HepG2 (cell line): ENCODE results near the gene MSS51. TPM values are rescaled to one million over a fixed set of nuclear protein-coding genes. Genes with fewer than 3 reads are reported as not detected.

Source experiments
- ATAC-seq: fragments of 200-7000 bp; cut with Tn5 transposase; 3 replicates; pipeline ENCODE4 v1.9.1; 2020; ENCODE audit warnings: mild to moderate bottlenecking, moderate library complexity
- BruUV-seq: library from RNA; stranded (reverse); fragments of 400-500 nt; replicated peaks from 2 replicates; lab custom pipeline; 2021; lab: Mats Ljungman, UMichigan
- CTCF ChIA-PET: fragments of 300-600 bp; formaldehyde crosslinking; extraction: SDS; loops from one replicate; lab custom pipeline; 2021; ENCODE audit warnings: low total read pairs, inconsistent platforms, low intra/inter-chr PET ratio; lab: Yijun Ruan, JAX
- POLR2A ChIA-PET: fragments of 350-600 bp; sonication (Branson Sonifier 250); formaldehyde crosslinking; loops from one replicate; lab custom pipeline; 2020; ENCODE audit warnings: antibody characterized with exemption, inconsistent platforms; lab: Yijun Ruan, JAX
- DNase-seq: peaks from one replicate; pipeline ENCODE4 v3.0.0-alpha.2; 2015; ENCODE audit warnings: low spot score
- FAIRE-seq: peaks from 3 replicates; lab custom pipeline; 2011; peaks lifted over from hg19 to GRCh38; lab: Jason Lieb, UNC
- H2AFZ ChIP-seq: one replicate; pipeline ENCODE4 v1.6.1; 2011; ENCODE audit warnings: low read length, inconsistent platforms
- H3K27ac ChIP-seq: fragments of 300-600 bp; 3 replicates; pipeline ENCODE4 v1.8.0; 2011; ENCODE audit warnings: mixed run types, mild to moderate bottlenecking, mixed read lengths, low read length, inconsistent platforms; ENCODE audit not compliant: insufficient read depth; ENCODE audit errors: extremely low read length
- H3K27me3 ChIP-seq, 2 experiments: fragments of 200-600 bp in 1 of 2; 2 replicates in 1 of 2; 3 replicates in 1 of 2; pipeline versions ENCODE4 v1.6.0 to v1.8.0; 2011; ENCODE audit warnings: low read length in 2 of 2, mild to moderate bottlenecking in 2 of 2, moderate library complexity in 2 of 2, inconsistent platforms in 1 of 2; ENCODE audit not compliant: insufficient read depth in 2 of 2, control insufficient read depth in 1 of 2
- H3K36me3 ChIP-seq, 2 experiments: fragments of 200-600 bp in 1 of 2; replicated peaks in 1 of 2; 2 replicates in 1 of 2; 3 replicates in 1 of 2; pipeline versions ENCODE4 v1.5.1 to v1.8.0; 2011; ENCODE audit warnings: low read length in 2 of 2, inconsistent platforms in 1 of 2; ENCODE audit not compliant: insufficient read depth in 2 of 2, control insufficient read depth in 1 of 2
- H3K4me1 ChIP-seq: 2 replicates; pipeline ENCODE4 v1.5.1; 2012; ENCODE audit warnings: low read length, inconsistent platforms; ENCODE audit not compliant: insufficient read depth
- H3K4me2 ChIP-seq: 2 replicates; pipeline ENCODE4 v1.6.0; 2011; ENCODE audit warnings: low read depth, low read length, inconsistent platforms
- H3K4me3 ChIP-seq, 3 experiments: fragments of 200-600 bp in 1 of 3; sonication (generic), shearing (Covaris generic) in 1 of 3; replicated peaks in 1 of 3; 2 replicates each; pipeline ENCODE4 v1.5.1; 2011 to 2016; ENCODE audit warnings: low read length in 3 of 3, inconsistent platforms in 2 of 3, low read depth in 2 of 3, mild to moderate bottlenecking in 2 of 3, control low read depth in 1 of 3, mixed read lengths in 1 of 3; ENCODE audit not compliant: insufficient read depth in 1 of 3
- H3K79me2 ChIP-seq: one replicate; pipeline ENCODE4 v1.6.1; 2011; ENCODE audit warnings: low read length, inconsistent platforms; ENCODE audit not compliant: insufficient read depth
- H3K9ac ChIP-seq: 2 replicates; pipeline ENCODE4 v1.6.0; 2011; ENCODE audit warnings: mild to moderate bottlenecking, low read depth, low read length, inconsistent platforms; ENCODE audit not compliant: insufficient read depth
- H3K9me3 ChIP-seq: 2 replicates; pipeline ENCODE4 v1.5.1; 2012; ENCODE audit warnings: mild to moderate bottlenecking, low read length
- H4K20me1 ChIP-seq: 2 replicates; pipeline ENCODE4 v1.6.0; 2011; ENCODE audit warnings: inconsistent platforms, mild to moderate bottlenecking, low read length, moderate library complexity; ENCODE audit not compliant: insufficient read depth
- AKAP8 ChIP-seq: sonication (generic); formaldehyde crosslinking; IDR thresholded peaks from 2 replicates; pipeline ENCODE4 v1.5.1; 2020; ENCODE audit warnings: mild to moderate bottlenecking, missing genetic modification reagents
- ARHGAP35 ChIP-seq: sonication (generic); formaldehyde crosslinking; IDR thresholded peaks from 2 replicates; pipeline ENCODE4 v1.9.0; 2022; ENCODE audit warnings: mild to moderate bottlenecking, inconsistent platforms, moderate library complexity, missing genetic modification reagents, borderline replicate concordance
- CBFB ChIP-seq: sonication (generic); formaldehyde crosslinking; IDR thresholded peaks from 2 replicates; pipeline ENCODE4 v1.4.0; 2020; ENCODE audit warnings: missing genetic modification reagents
- EHMT2 ChIP-seq: fragments of 200-600 bp; sonication (generic); IDR thresholded peaks from 2 replicates; pipeline ENCODE4 v1.7.0; 2017; ENCODE audit warnings: antibody characterized with exemption, low read depth, low read length, borderline replicate concordance
- ELF1 ChIP-seq: sonication (generic); formaldehyde crosslinking; IDR thresholded peaks from 2 replicates; pipeline ENCODE4 v1.4.0; 2020; ENCODE audit warnings: missing genetic modification reagents
- MZF1 ChIP-seq: sonication (generic); formaldehyde crosslinking; IDR thresholded peaks from 2 replicates; pipeline ENCODE4 v1.8.1; 2023; ENCODE audit warnings: mild to moderate bottlenecking, missing genetic modification reagents, borderline replicate concordance
- NCOR1 ChIP-seq: fragments of 200-600 bp; sonication (generic); IDR thresholded peaks from 2 replicates; pipeline ENCODE4 v1.7.0; 2017; ENCODE audit warnings: antibody characterized with exemption, low read length, borderline replicate concordance
- SIX1 ChIP-seq: sonication (generic); formaldehyde crosslinking; IDR thresholded peaks from 2 replicates; pipeline ENCODE4 v1.4.0; 2020; ENCODE audit warnings: missing genetic modification reagents, borderline replicate concordance
- SKI ChIP-seq: fragments of 450-650 bp; IDR thresholded peaks from one replicate; pipeline ENCODE4 v1.6.1; 2018; ENCODE audit warnings: mild to moderate bottlenecking; ENCODE audit not compliant: partially characterized antibody
- ZFX ChIP-seq: sonication (generic); formaldehyde crosslinking; IDR thresholded peaks from 2 replicates; pipeline ENCODE4 v1.4.0; 2020; ENCODE audit warnings: mild to moderate bottlenecking, low read depth, missing genetic modification reagents, moderate library complexity
- ZNF263 ChIP-seq: sonication (generic); formaldehyde crosslinking; IDR thresholded peaks from 2 replicates; pipeline ENCODE4 v1.4.0; 2020; ENCODE audit warnings: missing genetic modification reagents
- ZNF326 ChIP-seq: sonication (generic); formaldehyde crosslinking; IDR thresholded peaks from 2 replicates; pipeline ENCODE4 v1.4.0; 2020; ENCODE audit warnings: missing genetic modification reagents, borderline replicate concordance
- ZNF441 ChIP-seq: sonication (generic); formaldehyde crosslinking; IDR thresholded peaks from 2 replicates; pipeline ENCODE4 v1.7.0; 2021; ENCODE audit warnings: missing genetic modification reagents, borderline replicate concordance
- ZNF570 ChIP-seq: sonication (generic); formaldehyde crosslinking; IDR thresholded peaks from 2 replicates; pipeline ENCODE4 v1.4.0; 2020; ENCODE audit warnings: mild to moderate bottlenecking, missing genetic modification reagents, borderline replicate concordance
- ZNF883 ChIP-seq: sonication (generic); formaldehyde crosslinking; IDR thresholded peaks from 2 replicates; pipeline ENCODE4 v1.5.1; 2020; ENCODE audit warnings: mild to moderate bottlenecking, missing genetic modification reagents; ENCODE audit errors: not compliant biosample characterization
- ZSCAN22 ChIP-seq: sonication (generic); formaldehyde crosslinking; IDR thresholded peaks from 2 replicates; pipeline ENCODE4 v1.4.0; 2020; ENCODE audit warnings: mild to moderate bottlenecking, missing genetic modification reagents
- WGBS: methylation state at CpG from one replicate; pipeline ENCODE4 v1.1.6; 2017; ENCODE audit warnings: low lambda C conversion rate; 5-methylcytosine and 5-hydroxymethylcytosine counted together
- in situ Hi-C: cut with HindIII; loops from 2 replicates; pipeline ENCODE4 v1.10.0; 2017; ENCODE audit warnings: low pct_unique_long_range_greater_than_20kb; ENCODE audit not compliant: extremely low pct_ligation_motif_present
- intact Hi-C: fragments of 100-400 bp; cut with micrococcal nuclease; formaldehyde crosslinking; loops from one replicate; pipeline ENCODE4 v1.10.0; 2022; ENCODE audit not compliant: unreplicated experiment
- polyA plus RNA-seq, 8 experiments: library from polyadenylated mRNA; depleted of rRNA in 3 of 8; stranded (reverse) in 7 of 8; unstranded in 1 of 8; fragments of >200 nt; fragmentation: Illumina TruSeq in 4 of 8; extraction: Trizol in 4 of 8; gene quantifications; 2 replicates each; pipeline versions ENCODE4 v1.2.1 to v1.2.3, GENCODE V29; 2011 to 2016; ENCODE audit warnings: low read depth in 4 of 8, missing spikeins in 1 of 8, mixed read lengths in 1 of 8; ENCODE audit not compliant: insufficient read depth in 1 of 8
- total RNA-seq, 5 experiments: library from RNA; depleted of rRNA; stranded (reverse); fragments of >200 nt; fragmentation: Illumina TruSeq; extraction: Trizol; gene quantifications; 2 replicates each; pipeline ENCODE4 v1.2.3, GENCODE V29; 2016; ENCODE audit warnings: low read depth in 1 of 5
- TF ChIP-seq, protein P1 (sequence below): sonication (generic); formaldehyde crosslinking; IDR thresholded peaks from 2 replicates; pipeline ENCODE4 v1.4.0; 2020; ENCODE audit warnings: missing genetic modification reagents
- TF ChIP-seq, protein P2 (sequence below): sonication (generic); formaldehyde crosslinking; IDR thresholded peaks from 2 replicates; pipeline ENCODE4 v1.4.0; 2020; ENCODE audit warnings: missing genetic modification reagents

The MSS51 gene
- total and polyA plus RNA-seq, 2 of the 13 experiments (the other 11 are each of a cell fraction or from before 2014, with no cell fraction given): 0.91 to 2.4 TPM

- TF ChIP-seq, protein P1, sequence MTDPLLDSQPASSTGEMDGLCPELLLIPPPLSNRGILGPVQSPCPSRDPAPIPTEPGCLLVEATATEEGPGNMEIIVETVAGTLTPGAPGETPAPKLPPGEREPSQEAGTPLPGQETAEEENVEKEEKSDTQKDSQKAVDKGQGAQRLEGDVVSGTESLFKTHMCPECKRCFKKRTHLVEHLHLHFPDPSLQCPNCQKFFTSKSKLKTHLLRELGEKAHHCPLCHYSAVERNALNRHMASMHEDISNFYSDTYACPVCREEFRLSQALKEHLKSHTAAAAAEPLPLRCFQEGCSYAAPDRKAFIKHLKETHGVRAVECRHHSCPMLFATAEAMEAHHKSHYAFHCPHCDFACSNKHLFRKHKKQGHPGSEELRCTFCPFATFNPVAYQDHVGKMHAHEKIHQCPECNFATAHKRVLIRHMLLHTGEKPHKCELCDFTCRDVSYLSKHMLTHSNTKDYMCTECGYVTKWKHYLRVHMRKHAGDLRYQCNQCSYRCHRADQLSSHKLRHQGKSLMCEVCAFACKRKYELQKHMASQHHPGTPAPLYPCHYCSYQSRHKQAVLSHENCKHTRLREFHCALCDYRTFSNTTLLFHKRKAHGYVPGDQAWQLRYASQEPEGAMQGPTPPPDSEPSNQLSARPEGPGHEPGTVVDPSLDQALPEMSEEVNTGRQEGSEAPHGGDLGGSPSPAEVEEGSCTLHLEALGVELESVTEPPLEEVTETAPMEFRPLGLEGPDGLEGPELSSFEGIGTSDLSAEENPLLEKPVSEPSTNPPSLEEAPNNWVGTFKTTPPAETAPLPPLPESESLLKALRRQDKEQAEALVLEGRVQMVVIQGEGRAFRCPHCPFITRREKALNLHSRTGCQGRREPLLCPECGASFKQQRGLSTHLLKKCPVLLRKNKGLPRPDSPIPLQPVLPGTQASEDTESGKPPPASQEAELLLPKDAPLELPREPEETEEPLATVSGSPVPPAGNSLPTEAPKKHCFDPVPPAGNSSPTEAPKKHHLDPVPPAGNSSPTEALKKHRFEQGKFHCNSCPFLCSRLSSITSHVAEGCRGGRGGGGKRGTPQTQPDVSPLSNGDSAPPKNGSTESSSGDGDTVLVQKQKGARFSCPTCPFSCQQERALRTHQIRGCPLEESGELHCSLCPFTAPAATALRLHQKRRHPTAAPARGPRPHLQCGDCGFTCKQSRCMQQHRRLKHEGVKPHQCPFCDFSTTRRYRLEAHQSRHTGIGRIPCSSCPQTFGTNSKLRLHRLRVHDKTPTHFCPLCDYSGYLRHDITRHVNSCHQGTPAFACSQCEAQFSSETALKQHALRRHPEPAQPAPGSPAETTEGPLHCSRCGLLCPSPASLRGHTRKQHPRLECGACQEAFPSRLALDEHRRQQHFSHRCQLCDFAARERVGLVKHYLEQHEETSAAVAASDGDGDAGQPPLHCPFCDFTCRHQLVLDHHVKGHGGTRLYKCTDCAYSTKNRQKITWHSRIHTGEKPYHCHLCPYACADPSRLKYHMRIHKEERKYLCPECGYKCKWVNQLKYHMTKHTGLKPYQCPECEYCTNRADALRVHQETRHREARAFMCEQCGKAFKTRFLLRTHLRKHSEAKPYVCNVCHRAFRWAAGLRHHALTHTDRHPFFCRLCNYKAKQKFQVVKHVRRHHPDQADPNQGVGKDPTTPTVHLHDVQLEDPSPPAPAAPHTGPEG (CRISPR knock-in tag): no peak
- no peak for TF ChIP-seq ZSCAN22 (CRISPR knock-in tag)
- TF ChIP-seq ZFX: no peak
- no peak for TF ChIP-seq ZNF441 (CRISPR knock-in tag)
- no peak for TF ChIP-seq EHMT2
- no peak for TF ChIP-seq NCOR1
- TF ChIP-seq, all 625 proteins: peak for 0
Observed at GRCh38 chr10:73426318-73426717, 7.0 kb downstream of the MSS51 start (continued).

GRCh38 chr10:73424478-73424877, 8.9 kb downstream of the MSS51 start:
- H3K36me3 ChIP-seq: peaks cover 3% of the 10 kb centered on the region in 2 experiments; a peak in 3 of 5 replicates
- H2AFZ ChIP-seq: no peak overlapping the region
- CTCF ChIA-PET: no interaction called here
- no peaks in the 10 kb centered on the region for H3K9me3 ChIP-seq
- POLR2A ChIA-PET: no interaction called here
- H4K20me1 ChIP-seq: no peaks in the 10 kb centered on the region
- in situ Hi-C loops (no loop called here), intact Hi-C loops (no loop called here)
- BruUV-seq: no TSS peak
- no peak overlapping the region for H3K9ac ChIP-seq
- H3K27ac ChIP-seq: no peak overlapping the region
- peaks cover under 1% of the 10 kb centered on the region; the same call in 1 of the 2 replicates for H3K4me1 ChIP-seq
- no peak overlapping the region for H3K4me3 ChIP-seq
- H3K4me2 ChIP-seq: no peak overlapping the region
- 94% methylated on average over 3 of the region's 3 CpGs for WGBS
- DNase-seq (no peak), FAIRE-seq (no peak), ATAC-seq (no peak)
- H3K27me3 ChIP-seq: no peaks in the 10 kb centered on the region
- H3K79me2 ChIP-seq: no peaks in the 10 kb centered on the region
- TF ChIP-seq ZNF883 (CRISPR knock-in tag) (no peak), AKAP8 (CRISPR knock-in tag) (no peak), ZNF263 (CRISPR knock-in tag) (no peak), MZF1 (no peak), SKI (no peak), ELF1 (no peak), ZNF570 (CRISPR knock-in tag) (no peak), ZNF326 (CRISPR knock-in tag) (no peak), CBFB (no peak), SIX1 (no peak), ARHGAP35 (CRISPR knock-in tag) (no peak)
- TF ChIP-seq, protein P2, sequence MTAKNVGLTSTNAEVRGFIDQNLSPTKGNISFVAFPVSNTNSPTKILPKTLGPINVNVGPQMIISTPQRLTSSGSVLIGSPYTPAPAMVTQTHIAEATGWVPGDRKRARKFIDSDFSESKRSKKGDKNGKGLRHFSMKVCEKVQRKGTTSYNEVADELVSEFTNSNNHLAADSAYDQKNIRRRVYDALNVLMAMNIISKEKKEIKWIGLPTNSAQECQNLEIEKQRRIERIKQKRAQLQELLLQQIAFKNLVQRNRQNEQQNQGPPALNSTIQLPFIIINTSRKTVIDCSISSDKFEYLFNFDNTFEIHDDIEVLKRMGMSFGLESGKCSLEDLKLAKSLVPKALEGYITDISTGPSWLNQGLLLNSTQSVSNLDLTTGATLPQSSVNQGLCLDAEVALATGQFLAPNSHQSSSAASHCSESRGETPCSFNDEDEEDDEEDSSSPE: no peak
